Lung (tissue), 12 donors: ENCODE measurements around the gene UBN2. TPM values are rescaled to one million over a fixed set of nuclear protein-coding genes. Genes with fewer than 3 reads are reported as not detected.
"Not testable (repeated sequence)": the region's sequence is repeated elsewhere in the genome, so short reads cannot be mapped to it uniquely, and the experiment has no call there.

Experiments
- ATAC-seq: fragments of 200-7000 bp; cut with Tn5 transposase; one replicate; pipeline ENCODE4 v1.9.1; 2020; ENCODE audit warnings: moderate number of reproducible peaks; ENCODE audit not compliant: insufficient read depth, low FRiP score
- DNase-seq, 3 donors: peaks; one replicate each; pipeline ENCODE4 v3.0.0-alpha.2; 2013 to 2017
- H3K27ac ChIP-seq, 2 donors: one replicate each; pipeline ENCODE4 v1.5.1; 2013; ENCODE audit warnings: mild to moderate bottlenecking in 2 of 2, moderate library complexity in 2 of 2, control low read depth in 1 of 2, inconsistent platforms in 1 of 2, low read depth in 1 of 2, low read length in 1 of 2
- H3K27me3 ChIP-seq, 3 donors: one replicate each; pipeline ENCODE4 v1.5.1; 2013; ENCODE audit warnings: low read length in 2 of 3; ENCODE audit not compliant: control insufficient read depth in 3 of 3, insufficient read depth in 3 of 3
- H3K36me3 ChIP-seq, 4 donors: one replicate each; pipeline ENCODE4 v1.5.1; 2013; ENCODE audit warnings: low read length in 4 of 4, mild to moderate bottlenecking in 1 of 4, moderate library complexity in 1 of 4; ENCODE audit not compliant: control insufficient read depth in 4 of 4, insufficient read depth in 4 of 4
- H3K4me1 ChIP-seq, 5 donors: one replicate each; pipeline ENCODE4 v1.5.1; 2013; ENCODE audit warnings: low read length in 5 of 5, mild to moderate bottlenecking in 2 of 5, moderate library complexity in 1 of 5; ENCODE audit not compliant: control insufficient read depth in 5 of 5, insufficient read depth in 5 of 5
- H3K4me3 ChIP-seq: one replicate; pipeline ENCODE4 v1.5.1; 2013; ENCODE audit warnings: mild to moderate bottlenecking, control low read depth, moderate library complexity
- H3K9ac ChIP-seq, 2 donors: one replicate each; pipeline ENCODE4 v1.5.1; 2013; ENCODE audit warnings: low read length in 2 of 2, control low read depth in 1 of 2; ENCODE audit not compliant: insufficient read depth in 1 of 2
- H3K9me3 ChIP-seq, 4 donors: one replicate each; pipeline ENCODE4 v1.5.1; 2013; ENCODE audit warnings: low read length in 3 of 4, mild to moderate bottlenecking in 1 of 4, moderate library complexity in 1 of 4; ENCODE audit not compliant: control insufficient read depth in 4 of 4, insufficient read depth in 3 of 4
- CTCF ChIP-seq: IDR thresholded peaks from 2 replicates; pipeline ENCODE4 v1.5.1; 2012; ENCODE audit warnings: mild to moderate bottlenecking; ENCODE audit errors: control extremely low read depth, extremely low read depth
- whole genome bisulfite sequencing, 2 donors: extraction: QIAGEN DNeasy Blood & Tissue Kit; methylation state at CpG; one replicate each; pipeline ENCODE4 v1.1.7; 2013; 5-methylcytosine and 5-hydroxymethylcytosine counted together
- polyA plus RNA-seq, 2 donors: library from polyadenylated mRNA; stranded (reverse); fragments of 200-250 nt; gene quantifications; one replicate each; pipeline ENCODE4 v1.2.1, GENCODE V29; 2013
- total RNA-seq, 2 donors: library from RNA; depleted of rRNA in 1 of 2; stranded (reverse); fragments of >200 nt in 1 of 2; gene quantifications; one replicate each; pipeline ENCODE4 v1.2.1, GENCODE V29; 2014 to 2021
- donor health status: control.
- donor health status: control.
- donor health status: Bipolar disorder and iron deficiency.
- donor health status: healthy.
- donor health status: DM: yes; HTN: yes; CAD: no.

The UBN2 gene
- total and polyA plus RNA-seq, 4 donors: 1.7 to 29.8 (median 9.2) TPM

DNA sequence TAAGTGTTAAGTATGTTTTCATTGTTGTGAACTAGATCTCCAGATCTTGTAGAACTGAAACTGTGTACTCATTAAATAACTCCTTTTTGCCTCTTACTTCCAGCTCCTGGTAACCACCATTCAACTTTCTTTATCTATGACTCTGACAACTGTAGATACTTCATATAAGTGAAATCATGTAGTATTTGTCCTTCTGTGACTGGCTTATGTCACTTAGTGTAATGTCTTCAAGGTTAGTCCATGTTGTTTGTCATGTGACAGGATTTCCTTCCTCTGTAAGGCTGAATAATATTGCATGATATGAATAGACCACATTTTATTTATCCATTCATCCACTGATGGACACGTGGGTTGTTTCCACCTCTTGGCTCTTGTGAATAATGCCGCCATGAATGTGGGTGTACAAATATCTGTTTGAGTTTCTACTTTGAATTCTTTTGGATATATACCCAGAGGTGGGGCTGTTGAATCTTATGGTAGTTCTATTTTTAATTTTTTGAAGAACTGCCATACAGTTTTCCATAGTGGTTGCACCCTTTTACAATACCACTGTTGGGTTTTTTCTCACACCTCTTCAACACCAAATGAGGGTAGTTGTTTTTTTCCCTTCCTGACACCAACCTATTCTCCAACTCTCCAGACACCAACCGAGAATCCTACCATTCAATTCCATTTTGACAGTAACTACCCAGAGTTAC, 99.4 kb downstream of the UBN2 start:
- ATAC-seq (no peak), DNase-seq (no peak)
- H3K4me1 ChIP-seq: peaks cover 0 to 4% (median 0%) of the 10 kb centered on the region in 5 donors
- peaks cover 0 to 4% (median 0%) of the 10 kb centered on the region in 3 donors for H3K27me3 ChIP-seq
- no peak overlapping the region for H3K9ac ChIP-seq
- no peaks in the 10 kb centered on the region for H3K9me3 ChIP-seq
- no peak for TF ChIP-seq CTCF
- 76 to 80% methylated on average over 3 of the region's 3 CpGs for WGBS, 2 donors
- no peak overlapping the region for H3K4me3 ChIP-seq
- no peak overlapping the region for H3K27ac ChIP-seq
- no peaks in the 10 kb centered on the region for H3K36me3 ChIP-seq

GRCh38 chr7:139332697-139333359, 101.8 kb downstream of the UBN2 start:
- ATAC-seq: no peak

DNA sequence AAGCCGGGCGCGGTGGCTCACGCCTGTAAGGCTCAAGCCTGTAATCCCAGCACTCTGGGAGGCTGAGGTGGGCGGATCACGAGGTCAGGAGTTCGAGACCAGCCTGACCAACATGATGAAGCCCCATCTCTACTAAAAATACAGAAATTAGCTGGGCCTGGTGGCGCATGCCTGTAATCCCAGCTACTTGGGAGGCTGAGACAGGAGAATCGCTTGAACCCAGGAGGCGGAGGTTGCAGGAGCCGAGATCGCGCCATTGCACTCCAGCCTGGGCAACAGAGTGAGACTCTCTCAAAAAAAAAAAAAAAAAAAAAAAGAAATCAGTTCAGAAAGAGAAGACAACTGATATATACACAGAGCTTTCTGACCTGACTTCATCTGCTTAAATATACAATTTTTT, 102.4 kb downstream of the UBN2 start:
- H3K4me3 ChIP-seq, DNase-seq, H3K27me3 ChIP-seq, H3K4me1 ChIP-seq, H3K9ac ChIP-seq, H3K27ac ChIP-seq, H3K36me3 ChIP-seq, ATAC-seq, H3K9me3 ChIP-seq: not testable (repeated sequence)
- 97 to 98% methylated on average over 13 of the region's 13 CpGs for WGBS, 2 donors

More at GRCh38 chr7:139332697-139333359, 101.8 kb downstream of the UBN2 start:
- peak in 1 of 3 donors; percentile 13 for DNase-seq
- H3K9ac ChIP-seq: no peak overlapping the region
- no peak overlapping the region for H3K27ac ChIP-seq
- H3K36me3 ChIP-seq: no peaks in the 10 kb centered on the region
- WGBS, 2 donors: 66 to 86% methylated on average over 5 of the region's 5 CpGs
- no peak overlapping the region for H3K4me3 ChIP-seq
- no peak for TF ChIP-seq CTCF
- no peaks in the 10 kb centered on the region for H3K9me3 ChIP-seq
- H3K27me3 ChIP-seq: peaks cover 0 to 4% (median 0%) of the 10 kb centered on the region in 3 donors
- peaks cover 0 to 4% (median 0%) of the 10 kb centered on the region in 5 donors for H3K4me1 ChIP-seq

GRCh38 chr7:139334399-139335150, 103.5 kb downstream of the UBN2 start:
- H3K4me1 ChIP-seq: peaks cover 0 to 4% (median 0%) of the 10 kb centered on the region in 5 donors
- no peaks in the 10 kb centered on the region for H3K9me3 ChIP-seq
- no peak for ATAC-seq
- no peak for DNase-seq
- no peak overlapping the region for H3K9ac ChIP-seq
- no peak overlapping the region for H3K27ac ChIP-seq
- TF ChIP-seq CTCF: no peak
- H3K36me3 ChIP-seq: no peaks in the 10 kb centered on the region
- no peak overlapping the region for H3K4me3 ChIP-seq
- H3K27me3 ChIP-seq: peaks cover 0 to 4% (median 0%) of the 10 kb centered on the region in 3 donors
- 90 to 94% methylated on average over 4 of the region's 4 CpGs for WGBS, 2 donors
